GM12874 (cell line): ENCODE data around the gene MED13.

Source experiments
- TF ChIP-seq, protein P1 (sequence below): IDR thresholded peaks from 2 replicates; pipeline ENCODE4 v1.5.1; 2011; ENCODE audit warnings: low read depth, mild to moderate bottlenecking, control low read depth, low read length, moderate library complexity; ENCODE audit not compliant: insufficient read depth

MED13 gene

GRCh38 chr17:62004388-62004787 is 60.7 kb downstream of the MED13 start:
- TF ChIP-seq, protein P1, sequence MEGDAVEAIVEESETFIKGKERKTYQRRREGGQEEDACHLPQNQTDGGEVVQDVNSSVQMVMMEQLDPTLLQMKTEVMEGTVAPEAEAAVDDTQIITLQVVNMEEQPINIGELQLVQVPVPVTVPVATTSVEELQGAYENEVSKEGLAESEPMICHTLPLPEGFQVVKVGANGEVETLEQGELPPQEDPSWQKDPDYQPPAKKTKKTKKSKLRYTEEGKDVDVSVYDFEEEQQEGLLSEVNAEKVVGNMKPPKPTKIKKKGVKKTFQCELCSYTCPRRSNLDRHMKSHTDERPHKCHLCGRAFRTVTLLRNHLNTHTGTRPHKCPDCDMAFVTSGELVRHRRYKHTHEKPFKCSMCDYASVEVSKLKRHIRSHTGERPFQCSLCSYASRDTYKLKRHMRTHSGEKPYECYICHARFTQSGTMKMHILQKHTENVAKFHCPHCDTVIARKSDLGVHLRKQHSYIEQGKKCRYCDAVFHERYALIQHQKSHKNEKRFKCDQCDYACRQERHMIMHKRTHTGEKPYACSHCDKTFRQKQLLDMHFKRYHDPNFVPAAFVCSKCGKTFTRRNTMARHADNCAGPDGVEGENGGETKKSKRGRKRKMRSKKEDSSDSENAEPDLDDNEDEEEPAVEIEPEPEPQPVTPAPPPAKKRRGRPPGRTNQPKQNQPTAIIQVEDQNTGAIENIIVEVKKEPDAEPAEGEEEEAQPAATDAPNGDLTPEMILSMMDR = no peak

DNA sequence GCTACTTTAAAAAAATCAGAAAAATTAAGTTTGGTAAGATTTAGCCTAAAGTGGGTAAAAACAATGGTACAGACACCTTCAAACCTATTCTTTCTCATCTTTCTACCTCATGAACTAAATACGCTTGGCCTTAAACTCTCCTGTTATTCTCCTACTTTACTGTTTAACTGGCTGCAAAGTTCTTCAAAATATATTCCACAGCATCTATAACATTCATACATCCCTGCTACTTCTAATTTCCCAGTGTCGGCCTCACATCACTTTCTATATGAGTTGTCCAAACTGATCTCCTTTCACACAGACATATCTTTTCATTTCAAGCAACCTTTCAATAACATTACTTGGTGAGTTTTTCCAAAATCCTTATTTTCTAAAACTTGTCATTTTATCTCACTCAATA is 64.0 kb downstream of the MED13 start:
- TF ChIP-seq, protein P1 = no peak

DNA sequence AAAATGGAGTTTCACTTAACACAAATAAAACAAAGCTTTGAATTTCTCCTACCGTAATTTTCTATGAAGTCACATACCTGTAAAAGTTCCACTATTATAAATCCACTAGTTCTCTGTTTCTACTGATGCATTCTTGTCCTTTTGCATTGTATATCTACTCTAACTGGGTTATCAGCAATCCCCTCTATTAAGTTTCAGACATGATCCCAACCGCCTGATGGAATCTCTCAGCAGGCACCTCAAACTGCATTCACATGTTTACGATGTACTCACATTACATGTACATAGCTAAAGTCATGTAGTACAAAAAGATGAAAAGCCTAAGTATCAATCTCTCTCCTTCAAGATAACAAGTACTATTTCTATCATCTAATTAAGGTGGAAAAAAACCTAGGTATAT is 64.9 kb downstream of the MED13 start:
- TF ChIP-seq, protein P1 = no peak

GRCh38 chr17:61997664-61998063 is 67.4 kb downstream of the MED13 start:
- TF ChIP-seq, protein P1 = no peak

DNA sequence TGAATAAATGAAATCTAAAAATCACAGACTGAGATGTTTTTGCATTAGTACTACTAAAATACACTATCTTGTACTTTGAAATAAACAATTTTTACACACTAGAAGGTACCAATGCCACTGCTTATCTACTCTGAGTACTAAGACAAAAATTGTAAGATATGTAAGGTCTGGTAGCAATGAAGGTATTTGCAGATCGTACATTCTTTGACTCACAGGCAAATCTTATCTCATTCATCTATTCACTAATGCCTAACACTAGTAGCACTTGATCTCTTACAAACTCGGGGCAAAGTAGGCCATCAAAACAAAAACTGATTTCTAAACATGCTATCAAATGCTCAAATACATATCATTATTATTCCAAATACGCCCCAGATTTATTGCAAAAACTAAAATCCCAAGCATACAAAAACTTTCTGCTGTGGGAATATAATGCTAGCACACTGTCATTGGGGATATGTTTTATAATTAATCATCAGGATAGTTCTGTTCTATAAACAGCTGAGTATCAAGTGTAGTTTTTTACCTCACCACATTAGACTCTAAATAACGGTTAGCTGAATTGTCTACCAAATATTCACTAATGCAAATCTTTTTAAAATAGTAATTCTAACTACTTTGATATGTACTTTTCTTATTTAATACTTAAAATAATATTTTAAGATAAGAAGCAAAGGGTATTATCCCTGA is 68.0 kb downstream of the MED13 start:
- TF ChIP-seq, protein P1 = no peak

DNA sequence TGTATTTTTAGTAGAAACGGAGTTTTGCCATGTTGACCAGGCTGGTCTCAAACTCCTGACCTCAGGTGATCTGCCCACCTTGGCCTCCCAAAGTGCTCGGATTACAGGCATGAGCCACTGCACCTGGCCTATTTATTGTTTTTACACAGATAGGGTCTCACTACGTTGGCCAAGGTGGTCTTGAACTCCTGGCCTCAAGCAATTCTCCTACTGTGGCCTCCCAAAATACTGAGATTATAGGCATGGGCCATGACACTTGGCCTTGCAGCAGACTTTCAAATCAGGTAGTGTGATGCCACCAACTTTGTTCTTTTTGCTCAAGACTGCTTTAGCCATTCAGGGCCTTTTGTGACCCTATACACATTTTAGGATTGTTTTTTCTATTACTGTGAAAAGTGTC is 75.6 kb downstream of the MED13 start:
- TF ChIP-seq, protein P1 = no peak

GRCh38 chr17:61986898-61987297 is 78.2 kb downstream of the MED13 start:
- TF ChIP-seq, protein P1 = no peak
